ENCODE results near the gene ABLIM2. TPM values are rescaled to one million over a fixed set of nuclear protein-coding genes. Genes with fewer than 3 reads are reported as not detected.

Gene ABLIM2
- total RNA-seq, 4 donors from 2014 or later, result 10.6 to 31.7 (median 20.3) TPM

GRCh38 chr4:8199594-8200301 lies 41.1 kb upstream of the ABLIM2 start:
- H3K4me3 ChIP-seq (ENCODE audit: low read depth, poor library complexity, severe bottlenecking), result peak overlapping the region; percentile 26
- intact Hi-C loops (cut with DNase I; ENCODE audit: low total_unique reads), result no loop called here
- TF ChIP-seq POLR2A (IDR thresholded peaks at IDR 0.05) (no peak), CTCF (IDR thresholded peaks at IDR 0.05) (no peak)
- DNase-seq (ENCODE audit: low spot score in 2 of 2), result no peak
- 67 to 79% methylated on average over 10 to 26 of the region's 26 CpGs for WGBS, 2 donors

- peak within 1 kb of the TSS; percentile 26 for H3K4me3 ChIP-seq (ENCODE audit: low read depth, poor library complexity, severe bottlenecking)
- WGBS, 2 donors, result 12 to 17% methylated on average over 21 to 26 of the region's 32 CpGs
- peak; percentile 81 to 96 for DNase-seq (ENCODE audit: low spot score in 2 of 2)
- TF ChIP-seq POLR2A (IDR thresholded peaks at IDR 0.05) (no peak), CTCF (IDR thresholded peaks at IDR 0.05) (no peak)
- intact Hi-C loops (cut with DNase I; ENCODE audit: low total_unique reads), result no loop called here
Observed at GRCh38 chr4:8198906-8199593, 40.4 kb upstream of the ABLIM2 start, which contains the start of gene SH3TC1. Gene SH3TC1 (plus strand): TSS chr4:8199290. CDS start chr4:8205195, 5,905 bp downstream.

GRCh38 chr4:8198206-8198905 lies 39.7 kb upstream of the ABLIM2 start:
- intact Hi-C loops (cut with DNase I; ENCODE audit: low total_unique reads), result no loop called here
- no peak overlapping the region for H3K4me3 ChIP-seq (ENCODE audit: low read depth, poor library complexity, severe bottlenecking)
- WGBS, 2 donors, result 36 to 51% methylated on average over 17 of the region's 17 CpGs
- TF ChIP-seq POLR2A (IDR thresholded peaks at IDR 0.05) (no peak), CTCF (IDR thresholded peaks at IDR 0.05) (no peak)
- peak in 1 of 2 donors; percentile 70 for DNase-seq (ENCODE audit: low spot score in 2 of 2)

- intact Hi-C loops (cut with DNase I; ENCODE audit: low total_unique reads), result no loop called here
- TF ChIP-seq CTCF (IDR thresholded peaks at IDR 0.05) (no peak), POLR2A (IDR thresholded peaks at IDR 0.05) (no peak)
- no peak for DNase-seq (ENCODE audit: low spot score in 2 of 2)
- no peak overlapping the region for H3K4me3 ChIP-seq (ENCODE audit: low read depth, poor library complexity, severe bottlenecking)
- 78 to 80% methylated on average over 13 of the region's 13 CpGs for WGBS, 2 donors
Observed at GRCh38 chr4:8197521-8197920, 38.9 kb upstream of the ABLIM2 start.

GRCh38 chr4:8195841-8196458 lies 37.3 kb upstream of the ABLIM2 start:
- TF ChIP-seq CTCF (IDR thresholded peaks at IDR 0.05) (no peak), POLR2A (IDR thresholded peaks at IDR 0.05) (no peak)
- no peak for DNase-seq (ENCODE audit: low spot score in 2 of 2)
- intact Hi-C loops (cut with DNase I; ENCODE audit: low total_unique reads), result no loop called here

More at GRCh38 chr4:8195841-8196458, 37.3 kb upstream of the ABLIM2 start:
- H3K4me3 ChIP-seq (ENCODE audit: low read depth, poor library complexity, severe bottlenecking), result no peak overlapping the region
- WGBS, 2 donors, result 67 to 86% methylated on average over 18 of the region's 20 CpGs

Measured in lower leg skin (tissue), 4 donors.